ENCODE results near the gene WWOX.

DNA sequence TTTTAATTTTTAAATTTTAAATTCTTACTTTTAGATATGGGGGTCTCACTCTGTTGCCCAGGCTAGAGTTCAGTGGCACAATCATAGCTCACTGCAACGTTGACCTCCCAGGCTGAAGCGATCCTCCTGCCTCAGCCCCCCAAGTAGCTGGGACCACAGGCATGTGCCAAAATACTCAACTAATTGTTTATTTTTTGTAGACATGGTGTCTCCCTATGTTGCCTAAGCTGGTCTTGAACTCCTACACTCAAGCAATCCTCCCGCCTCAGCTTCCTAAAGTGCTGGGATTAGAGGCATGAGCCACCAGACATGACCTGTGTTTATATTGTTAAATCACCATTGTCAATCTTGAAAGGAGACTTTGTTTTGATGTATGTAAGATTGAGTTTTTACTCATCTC lies 332.2 kb downstream of the WWOX start:
- TF ChIP-seq, protein P1, sequence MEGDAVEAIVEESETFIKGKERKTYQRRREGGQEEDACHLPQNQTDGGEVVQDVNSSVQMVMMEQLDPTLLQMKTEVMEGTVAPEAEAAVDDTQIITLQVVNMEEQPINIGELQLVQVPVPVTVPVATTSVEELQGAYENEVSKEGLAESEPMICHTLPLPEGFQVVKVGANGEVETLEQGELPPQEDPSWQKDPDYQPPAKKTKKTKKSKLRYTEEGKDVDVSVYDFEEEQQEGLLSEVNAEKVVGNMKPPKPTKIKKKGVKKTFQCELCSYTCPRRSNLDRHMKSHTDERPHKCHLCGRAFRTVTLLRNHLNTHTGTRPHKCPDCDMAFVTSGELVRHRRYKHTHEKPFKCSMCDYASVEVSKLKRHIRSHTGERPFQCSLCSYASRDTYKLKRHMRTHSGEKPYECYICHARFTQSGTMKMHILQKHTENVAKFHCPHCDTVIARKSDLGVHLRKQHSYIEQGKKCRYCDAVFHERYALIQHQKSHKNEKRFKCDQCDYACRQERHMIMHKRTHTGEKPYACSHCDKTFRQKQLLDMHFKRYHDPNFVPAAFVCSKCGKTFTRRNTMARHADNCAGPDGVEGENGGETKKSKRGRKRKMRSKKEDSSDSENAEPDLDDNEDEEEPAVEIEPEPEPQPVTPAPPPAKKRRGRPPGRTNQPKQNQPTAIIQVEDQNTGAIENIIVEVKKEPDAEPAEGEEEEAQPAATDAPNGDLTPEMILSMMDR (conservative IDR thresholded peaks at IDR 0.05) = no peak
- no peak for TF ChIP-seq EZH2 (IDR thresholded peaks at IDR 0.05; ENCODE audit: low read depth)

All from PC-9 (cell line).